Tibial nerve (tissue), 4 donors: ENCODE measurements around the gene MAP4. TPM values are rescaled to one million over a fixed set of nuclear protein-coding genes. Genes with fewer than 3 reads are reported as not detected.

Experiments
- DNase-seq, 2 donors: peaks; one replicate each; pipeline ENCODE4 v3.0.0-alpha.2; 2019; ENCODE audit warnings: low spot score in 2 of 2
- H3K27ac ChIP-seq, 4 donors: fragments of 200-600 bp; sonication (generic) in 3 of 4; one replicate each; pipeline ENCODE4 v1.5.1; 2017 to 2019; ENCODE audit warnings: mild to moderate bottlenecking in 1 of 4
- H3K27me3 ChIP-seq, 2 donors: fragments of 200-600 bp; sonication (generic) in 1 of 2; one replicate each; pipeline versions ENCODE4 v1.5.1 to v1.6.0; 2017 to 2019
- H3K36me3 ChIP-seq, 3 donors: fragments of 200-600 bp; sonication (generic); one replicate each; pipeline ENCODE4 v1.5.1; 2018 to 2019
- H3K4me1 ChIP-seq, 4 donors: fragments of 200-600 bp; sonication (generic) in 3 of 4; one replicate each; pipeline ENCODE4 v1.5.1; 2017 to 2019
- H3K4me3 ChIP-seq, 4 donors: fragments of 200-600 bp; sonication (generic) in 3 of 4; one replicate each; pipeline ENCODE4 v1.5.1; 2017 to 2019; ENCODE audit warnings: mild to moderate bottlenecking in 1 of 4, moderate library complexity in 1 of 4
- H3K9me3 ChIP-seq, 4 donors: fragments of 200-600 bp; sonication (generic) in 3 of 4; one replicate each; pipeline ENCODE4 v1.5.1; 2017 to 2019
- CTCF ChIP-seq, 5 experiments: fragments of 200-600 bp in 3 of 5; fragments of 450-650 bp in 2 of 5; sonication (generic) in 3 of 5; IDR thresholded peaks; one replicate each; pipeline ENCODE4 v1.5.1; 2016 to 2019; ENCODE audit warnings: antibody characterized with exemption in 5 of 5, mild to moderate bottlenecking in 3 of 5, moderate library complexity in 2 of 5
- EP300 ChIP-seq, 2 donors: sonication (generic); formaldehyde crosslinking; IDR thresholded peaks; one replicate each; pipeline ENCODE4 v1.6.1; 2017; ENCODE audit warnings: antibody characterized with exemption in 2 of 2, mild to moderate bottlenecking in 1 of 2
- POLR2A ChIP-seq, 2 donors: fragments of 450-650 bp; IDR thresholded peaks; one replicate each; pipeline ENCODE4 v1.6.1; 2017; ENCODE audit warnings: antibody characterized with exemption in 2 of 2, mild to moderate bottlenecking in 2 of 2, moderate library complexity in 2 of 2
- WGBS, 2 donors: methylation state at CpG; one replicate each; pipeline ENCODE4 v1.1.5; 2018; 5-methylcytosine and 5-hydroxymethylcytosine counted together
- small RNA-seq: library from RNA; depleted of rRNA; stranded (forward); fragments of <200 nt; gene quantifications from one replicate; pipeline ENCODE3, GENCODE V24; 2016
- total RNA-seq, 4 donors: library from RNA; depleted of rRNA; stranded (reverse); fragments of >200 nt; gene quantifications; one replicate each; pipeline ENCODE4 v1.1.0, GENCODE V29; 2016

The MAP4 gene
- total RNA-seq, 4 donors from 2014 or later = 201 to 239 (median 231) TPM

DNA sequence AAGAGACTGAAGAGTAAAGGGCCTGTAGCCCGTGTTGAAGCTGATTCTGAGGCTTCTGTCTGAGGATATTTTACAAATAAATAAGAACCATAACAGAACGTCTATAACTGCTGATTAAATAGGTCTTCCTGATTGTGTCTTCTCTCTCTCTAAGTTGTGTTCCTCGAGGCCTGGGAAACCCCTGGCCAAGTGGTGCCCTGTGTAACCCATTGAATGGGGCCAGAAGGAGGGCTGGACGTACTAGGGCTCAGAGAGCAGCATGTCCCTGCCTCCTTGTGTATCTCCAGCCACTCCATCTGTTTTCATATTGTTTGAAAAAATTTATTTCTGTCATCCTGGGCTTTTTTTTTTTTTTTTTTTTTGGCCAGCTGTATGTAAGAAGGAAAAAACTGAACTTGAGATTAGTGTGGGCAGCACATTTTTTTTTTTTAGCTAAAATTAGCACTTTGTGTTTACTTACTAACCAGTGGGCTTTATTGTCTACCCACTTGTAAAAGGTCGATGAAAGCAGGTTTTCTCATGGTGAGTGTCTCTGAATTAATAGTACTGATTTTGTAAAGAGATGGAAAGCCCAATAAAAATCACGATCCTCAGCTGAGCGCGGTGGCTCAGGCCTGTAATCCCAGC, 202.6 kb downstream of the MAP4 start:
- Histone ChIP-seq H3K9me3 (no peaks in the 10 kb centered on the region), H3K27me3 (no peaks in the 10 kb centered on the region), H3K4me1 (peaks cover 0 to 4% (median 0%) of the 10 kb centered on the region in 4 donors), H3K27ac (no peak overlapping the region), H3K4me3 (no peak overlapping the region), H3K36me3 (peaks cover 0 to 82% (median 4%) of the 10 kb centered on the region in 3 donors)
- 67 to 76% methylated on average over 8 of the region's 8 CpGs for WGBS, 2 donors
- TF ChIP-seq CTCF (IDR thresholded peaks at IDR 0.05) (no peak), POLR2A (IDR thresholded peaks at IDR 0.05) (no peak), EP300 (IDR thresholded peaks at IDR 0.05) (no peak)
- no peak for DNase-seq

GRCh38 chr3:47804577-47804976, 211.6 kb downstream of the MAP4 start:
- 76 to 93% methylated on average over 1 of the region's 1 CpG for WGBS, 2 donors
- H3K27ac ChIP-seq = no peak overlapping the region
- H3K4me3 ChIP-seq = no peak overlapping the region

DNA sequence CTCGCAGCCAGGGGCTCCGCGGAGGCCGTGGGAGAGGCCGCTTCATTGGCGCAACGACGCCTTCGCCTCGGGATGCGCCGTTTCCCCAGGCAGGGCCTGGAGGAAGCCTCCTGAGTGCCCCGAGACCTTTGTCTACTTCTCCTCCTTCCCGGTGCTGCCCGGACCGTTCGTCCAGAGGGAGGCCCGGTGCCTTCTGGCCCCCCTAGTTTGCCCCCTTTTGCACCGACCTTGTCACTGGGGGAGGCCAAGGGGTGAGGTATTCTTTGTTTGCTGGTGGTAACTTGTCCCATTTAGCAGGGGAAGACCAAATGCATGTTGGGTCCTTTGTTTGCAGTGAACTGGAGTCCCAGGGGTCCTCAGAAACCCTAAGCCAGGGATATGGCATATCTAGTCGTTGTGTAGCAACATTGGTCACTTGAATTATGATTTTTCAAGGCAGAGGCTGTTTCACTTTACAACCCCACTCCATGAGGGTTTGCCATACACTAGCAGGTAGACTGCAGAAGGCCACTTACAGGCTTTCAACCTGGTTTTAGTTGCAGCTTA, 212.7 kb downstream of the MAP4 start:
- DNase-seq = no peak
- peak overlapping the region; percentile 92 to 98 (median 97) for H3K27ac ChIP-seq
- peaks cover 0 to 29% (median 9%) of the 10 kb centered on the region in 4 donors for H3K4me1 ChIP-seq
- H3K9me3 ChIP-seq = no peaks in the 10 kb centered on the region
- no peaks in the 10 kb centered on the region for H3K27me3 ChIP-seq
- peaks cover 0 to 33% (median 0%) of the 10 kb centered on the region in 3 donors for H3K36me3 ChIP-seq
- 0 to 2% methylated on average over 8 of the region's 20 CpGs for WGBS, 2 donors
- H3K4me3 ChIP-seq = peak overlapping the region; percentile 73 to 94 (median 90)
- TF ChIP-seq CTCF (IDR thresholded peaks at IDR 0.05) = no peak

More at GRCh38 chr3:47804577-47804976, 211.6 kb downstream of the MAP4 start:
- H3K9me3 ChIP-seq = no peaks in the 10 kb centered on the region
- H3K27me3 ChIP-seq = no peaks in the 10 kb centered on the region
- H3K4me1 ChIP-seq = peaks cover 0 to 29% (median 9%) of the 10 kb centered on the region in 4 donors
- TF ChIP-seq CTCF (IDR thresholded peaks at IDR 0.05) (no peak), EP300 (IDR thresholded peaks at IDR 0.05) (no peak), POLR2A (IDR thresholded peaks at IDR 0.05) (no peak)
- peaks cover 0 to 42% (median 0%) of the 10 kb centered on the region in 3 donors for H3K36me3 ChIP-seq
- DNase-seq = no peak

- Histone ChIP-seq H3K9me3 (no peaks in the 10 kb centered on the region), H3K36me3 (peaks cover 0 to 27% (median 0%) of the 10 kb centered on the region in 3 donors), H3K27me3 (no peaks in the 10 kb centered on the region), H3K4me3 (peak within 1 kb of the TSS; percentile 73 to 94 (median 90)), H3K4me1 (peaks cover 0 to 29% (median 9%) of the 10 kb centered on the region in 4 donors), H3K27ac (peak within 1 kb of the TSS; percentile 92 to 98 (median 97))
- 1 to 2% methylated on average over 15 to 19 of the region's 90 CpGs for WGBS, 2 donors
- peak in 1 of 2 donors; percentile 63 for TF ChIP-seq EP300 (IDR thresholded peaks at IDR 0.05)
- TF ChIP-seq POLR2A (IDR thresholded peaks at IDR 0.05) = peak; percentile 57 to 74
- TF ChIP-seq CTCF (IDR thresholded peaks at IDR 0.05) = peak in 1 of 5 experiments; percentile 32
- peak; percentile 67 to 78 for DNase-seq
Observed at GRCh38 chr3:47802734-47803479, 213.3 kb downstream of the MAP4 start, which contains the start of gene DHX30. DHX30 (plus strand) TSS chr3:47803138; CDS start chr3:47810684, 7,546 bp downstream.

Small RNA genes lying within 50 kb of the gene (small RNA-seq; reads per million reads assigned to genes)
- gene AC124916.2 = not detected
- not detected for gene MIR1226
- gene RF00019 = not detected
- not detected for gene RF02271

Other genes starting within 250 kb of the MAP4 start
- 10 to 100 TPM; 27.8 to 37.4 (median 36.1) TPM for gene SMARCC1, start 234.5 kb downstream of the MAP4 start, total RNA-seq
- 10 to 100 TPM; 71.9 to 86.4 (median 78.8) TPM for gene DHX30, start 213.3 kb downstream of the MAP4 start, total RNA-seq
- 1 to 10 TPM in 2 of 4 donors, under 1 TPM in 1, not detected in 1; 0.44 to 7.1 (median 2.1) TPM for gene CDC25A, start 172.0 kb upstream of the MAP4 start, total RNA-seq
- under 1 TPM in 1 of 4 donors, not detected in 3; 0.63 TPM for gene CAMP, start 207.1 kb upstream of the MAP4 start, total RNA-seq
- 10 to 100 TPM; 10.7 to 18.8 (median 15.7) TPM for gene ZNF589, start 224.7 kb upstream of the MAP4 start, total RNA-seq